ENCODE measurements around the gene GLRA3. TPM values are rescaled to one million over a fixed set of nuclear protein-coding genes. Genes with fewer than 3 reads are reported as not detected.
A peak's percentile ranks its signal among the peaks of the same experiment; 100 is the strongest.
"Not testable (repeated sequence)": the region's sequence is repeated elsewhere in the genome, so short reads cannot be mapped to it uniquely, and the experiment has no call there.

The GLRA3 gene
- total and polyA plus RNA-seq, 4 donors, result 0.06 to 0.15 TPM; not detected in 2

- H3K9ac ChIP-seq (ENCODE audit: insufficient read depth in 1 of 2, low read length in 2 of 2), result no peak overlapping the region
- H3K27ac ChIP-seq (ENCODE audit: low read depth in 1 of 2, low read length in 1 of 2), result no peak overlapping the region
- peak in 2 of 3 donors; percentile 34 to 79 for DNase-seq
- no peak for TF ChIP-seq CTCF (IDR thresholded peaks at IDR 0.05; ENCODE audit: control extremely low read depth, extremely low read depth)
- H3K27me3 ChIP-seq (ENCODE audit: control insufficient read depth in 3 of 3, insufficient read depth in 3 of 3, low read length in 2 of 3), result no peaks in the 10 kb centered on the region
- H3K9me3 ChIP-seq (ENCODE audit: control insufficient read depth in 4 of 4, insufficient read depth in 3 of 4, low read length in 3 of 4), result no peaks in the 10 kb centered on the region
- ATAC-seq (ENCODE audit: insufficient read depth, low FRiP score), result no peak
- WGBS, 2 donors, result 31 to 33% methylated on average over 1 of the region's 1 CpG
- no peaks in the 10 kb centered on the region for H3K4me1 ChIP-seq (ENCODE audit: control insufficient read depth in 5 of 5, insufficient read depth in 5 of 5, low read length in 5 of 5)
- no peak overlapping the region for H3K4me3 ChIP-seq
- no peaks in the 10 kb centered on the region for H3K36me3 ChIP-seq (ENCODE audit: control insufficient read depth in 4 of 4, insufficient read depth in 4 of 4, low read length in 4 of 4)
Observed at GRCh38 chr4:174697202-174697601, 131.8 kb downstream of the GLRA3 start.

GRCh38 chr4:174696657-174697056 lies 132.4 kb downstream of the GLRA3 start:
- no peaks in the 10 kb centered on the region for H3K9me3 ChIP-seq (ENCODE audit: control insufficient read depth in 4 of 4, insufficient read depth in 3 of 4, low read length in 3 of 4)
- no peak for ATAC-seq (ENCODE audit: insufficient read depth, low FRiP score)
- H3K9ac ChIP-seq (ENCODE audit: insufficient read depth in 1 of 2, low read length in 2 of 2), result no peak overlapping the region
- no peak for TF ChIP-seq CTCF (IDR thresholded peaks at IDR 0.05; ENCODE audit: control extremely low read depth, extremely low read depth)
- no peaks in the 10 kb centered on the region for H3K27me3 ChIP-seq (ENCODE audit: control insufficient read depth in 3 of 3, insufficient read depth in 3 of 3, low read length in 2 of 3)
- H3K27ac ChIP-seq (ENCODE audit: low read depth in 1 of 2, low read length in 1 of 2), result no peak overlapping the region
- H3K4me1 ChIP-seq (ENCODE audit: control insufficient read depth in 5 of 5, insufficient read depth in 5 of 5, low read length in 5 of 5), result no peaks in the 10 kb centered on the region
- no peak overlapping the region for H3K4me3 ChIP-seq
- no peaks in the 10 kb centered on the region for H3K36me3 ChIP-seq (ENCODE audit: control insufficient read depth in 4 of 4, insufficient read depth in 4 of 4, low read length in 4 of 4)
- DNase-seq, result no peak

- not testable (repeated sequence) for H3K4me3 ChIP-seq; H3K27me3 ChIP-seq (ENCODE audit: control insufficient read depth in 3 of 3, insufficient read depth in 3 of 3, low read length in 2 of 3); DNase-seq; H3K27ac ChIP-seq (ENCODE audit: low read depth in 1 of 2, low read length in 1 of 2); H3K36me3 ChIP-seq (ENCODE audit: control insufficient read depth in 4 of 4, insufficient read depth in 4 of 4, low read length in 4 of 4); H3K4me1 ChIP-seq (ENCODE audit: control insufficient read depth in 5 of 5, insufficient read depth in 5 of 5, low read length in 5 of 5); H3K9ac ChIP-seq (ENCODE audit: insufficient read depth in 1 of 2, low read length in 2 of 2); H3K9me3 ChIP-seq (ENCODE audit: control insufficient read depth in 4 of 4, insufficient read depth in 3 of 4, low read length in 3 of 4); ATAC-seq (ENCODE audit: insufficient read depth, low FRiP score)
- 94 to 98% methylated on average over 13 to 24 of the region's 24 CpGs for WGBS, 2 donors
Observed at GRCh38 chr4:174691876-174692275, 137.2 kb downstream of the GLRA3 start.

GRCh38 chr4:174690665-174691064 lies 138.4 kb downstream of the GLRA3 start:
- no peak overlapping the region for H3K4me3 ChIP-seq
- H3K9ac ChIP-seq (ENCODE audit: insufficient read depth in 1 of 2, low read length in 2 of 2), result no peak overlapping the region
- ATAC-seq (ENCODE audit: insufficient read depth, low FRiP score) (no peak), DNase-seq (no peak)
- H3K27ac ChIP-seq (ENCODE audit: low read depth in 1 of 2, low read length in 1 of 2), result no peak overlapping the region
- H3K4me1 ChIP-seq (ENCODE audit: control insufficient read depth in 5 of 5, insufficient read depth in 5 of 5, low read length in 5 of 5), result no peaks in the 10 kb centered on the region
- no peak for TF ChIP-seq CTCF (IDR thresholded peaks at IDR 0.05; ENCODE audit: control extremely low read depth, extremely low read depth)
- peaks cover 0 to 7% (median 3%) of the 10 kb centered on the region in 4 donors for H3K9me3 ChIP-seq (ENCODE audit: control insufficient read depth in 4 of 4, insufficient read depth in 3 of 4, low read length in 3 of 4)
- H3K36me3 ChIP-seq (ENCODE audit: control insufficient read depth in 4 of 4, insufficient read depth in 4 of 4, low read length in 4 of 4), result no peaks in the 10 kb centered on the region
- WGBS, 2 donors, result 88% methylated on average over 1 of the region's 1 CpG
- H3K27me3 ChIP-seq (ENCODE audit: control insufficient read depth in 3 of 3, insufficient read depth in 3 of 3, low read length in 2 of 3), result no peaks in the 10 kb centered on the region
